HG03060 (cell line): ENCODE results near the gene AMPD2.

ENCODE experiments used
- ATAC-seq: cut with Tn5 transposase; IDR thresholded peaks from one replicate; pipeline ENCODE4 v1.9.1; 2021; ENCODE audit warnings: low read depth, moderate number of reproducible peaks; ENCODE audit not compliant: unreplicated experiment

Gene AMPD2

DNA sequence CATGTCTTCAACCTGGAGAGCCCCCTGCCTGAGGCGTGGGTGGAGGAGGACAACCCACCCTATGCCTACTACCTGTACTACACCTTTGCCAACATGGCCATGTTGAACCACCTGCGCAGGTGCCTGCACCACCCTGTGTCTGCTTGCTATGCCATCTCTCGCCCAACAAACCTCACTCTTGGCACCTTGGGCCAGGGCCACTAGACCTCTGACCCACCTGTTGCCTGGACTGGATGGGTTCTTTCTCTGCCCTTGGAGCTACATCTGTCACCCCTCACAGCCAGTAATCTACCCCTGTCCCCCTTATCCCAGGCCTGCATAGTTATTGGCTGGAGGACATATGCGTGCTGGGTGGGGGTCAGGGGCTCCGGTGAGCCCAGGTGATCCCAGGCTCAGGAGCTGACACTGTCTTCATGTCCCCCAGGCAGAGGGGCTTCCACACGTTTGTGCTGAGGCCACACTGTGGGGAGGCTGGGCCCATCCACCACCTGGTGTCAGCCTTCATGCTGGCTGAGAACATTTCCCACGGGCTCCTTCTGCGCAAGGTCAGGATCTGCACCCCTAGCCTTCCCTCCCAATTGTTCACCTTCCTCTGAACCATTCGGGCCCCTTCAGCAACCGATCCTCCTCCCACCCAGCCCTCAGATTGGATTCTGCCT lies 9.9 kb downstream of the AMPD2 start:
- no peak for ATAC-seq

GRCh38 chr1:109630081-109630897 lies 10.7 kb downstream of the AMPD2 start:
- ATAC-seq = no peak

- ATAC-seq = no peak
Measured at GRCh38 chr1:109630898-109631512, 11.4 kb downstream of the AMPD2 start.

- no peak for ATAC-seq
Measured at GRCh38 chr1:109631513-109632505, 12.2 kb downstream of the AMPD2 start.

- ATAC-seq = no peak
Measured at GRCh38 chr1:109632671-109633346, 13.2 kb downstream of the AMPD2 start.

DNA sequence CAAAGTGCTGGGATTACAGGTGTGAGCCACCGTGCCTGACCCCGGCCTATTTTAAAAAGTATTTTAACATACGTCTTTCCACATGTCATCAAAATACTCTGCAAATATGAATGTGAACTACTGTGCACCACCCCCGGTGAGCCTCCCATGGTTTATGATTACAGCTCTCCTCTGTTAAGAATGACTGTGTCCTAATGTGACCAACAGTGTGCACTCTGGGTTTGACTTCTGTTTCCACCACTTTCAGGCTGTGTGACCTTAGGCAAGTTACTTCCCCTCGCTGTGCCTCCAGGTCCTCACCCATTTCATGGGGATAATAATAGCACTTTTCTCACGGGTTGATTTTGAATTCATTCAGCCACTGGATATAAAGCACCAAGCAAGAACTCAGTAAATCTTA lies 14.7 kb downstream of the AMPD2 start:
- no peak for ATAC-seq

DNA sequence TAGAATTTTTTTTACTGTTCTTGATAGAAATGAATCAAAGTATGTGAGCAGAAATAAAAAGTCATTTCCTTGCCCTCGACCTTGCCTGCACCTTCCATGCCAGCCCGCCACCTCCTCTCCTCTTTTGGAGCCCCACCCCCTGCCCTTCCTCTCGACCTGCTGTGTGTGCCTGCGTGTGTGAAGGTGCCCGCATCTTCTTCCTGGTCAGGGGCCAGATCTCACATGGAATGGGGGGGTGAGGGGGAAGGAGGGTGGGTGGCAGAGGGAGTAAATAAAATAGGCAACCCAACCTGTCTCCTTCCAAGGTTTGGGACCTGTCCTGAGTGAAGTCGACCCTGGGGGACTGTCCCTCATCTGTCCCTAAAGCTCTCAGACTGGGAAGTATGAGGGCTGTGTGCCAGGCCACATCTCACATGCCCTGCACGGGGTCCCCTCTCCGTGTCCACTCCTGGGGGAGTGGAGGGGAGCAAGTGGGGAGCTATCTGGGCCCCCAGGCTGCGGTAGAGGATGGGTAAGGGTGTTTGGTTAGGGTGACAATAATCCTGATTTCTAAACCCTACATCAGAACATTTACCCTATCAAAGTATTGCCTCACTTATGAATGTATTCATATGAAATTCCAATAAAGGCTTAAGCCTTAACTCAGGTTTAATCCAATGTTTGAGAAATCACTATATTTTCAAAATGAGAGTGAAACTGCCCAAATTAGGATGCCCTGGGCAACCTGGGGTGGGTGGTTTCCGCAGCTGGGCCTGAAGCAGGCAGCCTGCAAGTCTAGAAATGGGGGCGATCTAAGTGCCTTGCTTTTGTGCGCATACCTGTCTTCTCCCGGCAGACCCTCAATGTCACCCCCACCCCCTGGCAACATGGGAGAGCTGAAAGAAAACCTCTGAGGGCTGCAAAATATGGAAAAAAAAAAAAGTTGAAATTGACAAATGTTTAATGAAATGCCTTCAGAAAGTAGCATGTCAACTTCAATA lies 15.4 kb downstream of the AMPD2 start:
- ATAC-seq = no peak

- ATAC-seq = no peak
Measured at GRCh38 chr1:109635862-109636200, 16.2 kb downstream of the AMPD2 start.

DNA sequence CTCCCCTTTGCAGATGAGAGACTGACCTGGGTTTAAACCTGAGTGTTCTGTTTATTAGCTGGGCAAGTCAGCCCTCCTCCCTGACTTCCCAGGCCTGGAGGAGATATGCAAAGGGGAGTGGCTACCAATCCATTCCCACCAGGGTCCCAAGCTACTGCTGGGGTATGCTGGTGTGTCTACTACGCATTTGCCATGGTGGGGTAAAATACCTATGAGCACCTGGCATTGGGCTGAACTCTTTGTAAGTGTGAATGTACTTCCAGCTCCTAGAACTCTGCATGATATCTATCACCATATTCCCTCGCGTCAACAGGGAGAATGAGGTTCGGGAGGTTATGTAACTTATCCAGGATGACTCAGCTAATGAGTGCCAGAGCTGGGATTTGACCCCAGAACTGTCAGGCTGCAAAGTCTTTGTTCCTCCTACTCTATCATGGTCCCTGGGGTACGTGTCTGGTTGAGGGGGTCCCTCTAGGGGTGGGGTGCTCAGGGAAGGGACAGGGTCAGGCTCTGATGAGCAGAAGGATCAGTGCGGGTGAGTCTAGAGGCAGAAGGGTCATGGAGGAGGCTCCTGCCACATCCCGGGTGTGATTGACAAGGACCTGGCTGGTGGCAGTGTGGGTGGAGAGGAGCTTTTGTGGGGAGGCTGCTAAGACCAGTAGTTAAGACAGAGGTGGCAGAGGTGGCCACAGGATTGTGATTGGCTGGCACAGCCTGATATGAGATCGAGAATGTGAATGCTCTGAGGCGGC lies 16.7 kb downstream of the AMPD2 start:
- ATAC-seq = no peak

DNA sequence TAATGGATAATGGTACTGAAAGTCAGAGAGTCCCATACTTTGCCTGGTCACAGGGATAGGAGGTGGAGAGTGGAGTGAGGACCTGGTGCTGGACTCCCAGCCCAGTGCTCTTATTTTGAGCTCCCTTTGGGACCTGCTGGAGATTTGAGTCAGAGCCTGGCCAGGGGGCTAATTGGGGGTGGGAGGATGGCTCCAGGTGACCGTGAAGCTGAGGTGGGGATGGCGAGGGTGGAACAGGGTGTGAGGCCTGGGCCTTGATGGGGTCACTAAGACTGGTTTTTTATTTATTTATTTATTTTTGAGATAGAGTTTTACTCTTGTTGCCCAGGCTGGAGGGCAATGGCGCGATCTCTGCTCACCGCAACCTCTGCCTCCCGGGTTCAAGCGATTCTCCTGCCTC lies 17.8 kb downstream of the AMPD2 start:
- no peak for ATAC-seq

- no peak for ATAC-seq
Measured at GRCh38 chr1:109639063-109639840, 19.6 kb downstream of the AMPD2 start.

GRCh38 chr1:109639841-109640184 lies 20.2 kb downstream of the AMPD2 start:
- no peak for ATAC-seq

DNA sequence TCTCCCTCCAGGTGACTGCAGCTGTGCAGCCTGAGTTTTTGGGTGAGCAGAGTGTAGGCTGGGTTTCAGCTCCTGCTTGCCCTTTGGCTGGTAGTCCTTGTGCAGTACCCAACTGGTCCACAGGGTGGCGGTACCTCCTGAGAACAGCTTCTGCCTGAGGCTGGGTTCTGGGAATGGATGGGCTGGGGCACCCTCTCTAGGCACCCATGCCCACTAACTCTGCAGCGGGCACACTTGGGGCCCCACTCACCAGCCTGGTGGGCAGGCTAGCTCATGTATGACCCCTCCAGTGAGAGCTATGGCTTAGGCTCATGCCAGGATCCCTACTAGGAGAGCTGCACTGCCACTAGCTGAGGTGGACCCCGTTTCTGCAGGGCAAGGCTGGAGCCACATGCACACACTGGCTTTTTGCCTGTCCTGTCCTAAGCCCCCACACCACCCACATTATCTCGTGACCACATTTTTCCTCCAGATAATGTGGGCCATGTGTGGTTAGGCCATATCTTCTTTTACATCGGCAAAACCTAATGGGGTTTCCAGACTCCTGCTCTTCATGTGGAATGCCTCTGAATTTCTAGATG lies 20.7 kb downstream of the AMPD2 start:
- ATAC-seq = no peak

- no peak for ATAC-seq
Measured at GRCh38 chr1:109641078-109641740, 21.6 kb downstream of the AMPD2 start.

DNA sequence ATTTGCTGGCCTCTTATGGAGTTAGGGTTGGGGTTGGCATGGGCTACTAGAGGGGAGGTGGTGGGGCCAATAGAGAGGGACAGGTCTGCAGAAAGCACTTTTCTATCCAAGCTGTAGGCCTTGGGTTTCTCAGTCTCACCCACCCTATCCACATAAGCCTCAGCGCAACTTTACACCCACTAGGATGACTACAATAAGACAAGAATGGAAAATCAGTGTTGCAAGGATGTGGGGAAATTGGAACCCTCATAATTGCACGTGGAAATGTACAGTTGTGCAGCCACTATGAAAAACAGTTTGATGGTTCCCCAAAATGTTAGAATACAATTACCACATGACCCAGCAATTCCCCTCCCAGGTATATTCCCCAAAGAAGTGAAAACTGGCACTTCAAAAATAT lies 22.2 kb downstream of the AMPD2 start:
- ATAC-seq = no peak

- no peak for ATAC-seq
Measured at GRCh38 chr1:109642626-109643025, 23.0 kb downstream of the AMPD2 start.
